HepG2 (cell line): ENCODE results near the gene SGF29.

Experiments
- CHD4 ChIP-seq: fragments of 200-600 bp; sonication (generic); IDR thresholded peaks from 2 replicates; pipeline ENCODE4 v1.7.0; 2017; ENCODE audit warnings: mild to moderate bottlenecking, low read length, borderline replicate concordance
- CTCF ChIP-seq: sonication (generic); formaldehyde crosslinking; IDR thresholded peaks from 2 replicates; pipeline ENCODE4 v1.5.0; 2020; ENCODE audit warnings: mild to moderate bottlenecking, missing genetic modification reagents, moderate library complexity
- GABPB1 ChIP-seq: IDR thresholded peaks from 2 replicates; pipeline ENCODE4 v1.6.1; 2016; ENCODE audit warnings: mild to moderate bottlenecking, missing genetic modification reagents, moderate library complexity, missing compliant biosample characterization
- JUN ChIP-seq: sonication (generic); formaldehyde crosslinking; IDR thresholded peaks from 2 replicates; pipeline ENCODE4 v1.4.0; 2020; ENCODE audit warnings: mild to moderate bottlenecking, missing genetic modification reagents
- SRY ChIP-seq: sonication (generic); formaldehyde crosslinking; IDR thresholded peaks from 2 replicates; pipeline ENCODE4 v1.8.0; 2022; ENCODE audit warnings: mild to moderate bottlenecking, missing genetic modification reagents
- USF2 ChIP-seq, 2 experiments: sonication (generic) in 1 of 2; formaldehyde crosslinking in 1 of 2; IDR thresholded peaks; 2 replicates each; pipeline versions ENCODE4 v1.5.1 to v1.6.1; 2011 to 2020; ENCODE audit warnings: borderline replicate concordance in 1 of 2, low read depth in 1 of 2, low read length in 1 of 2, mild to moderate bottlenecking in 1 of 2, missing genetic modification reagents in 1 of 2, moderate library complexity in 1 of 2
- ZNF232 ChIP-seq: sonication (generic); formaldehyde crosslinking; IDR thresholded peaks from 2 replicates; pipeline ENCODE4 v1.4.0; 2020; ENCODE audit warnings: missing genetic modification reagents, borderline replicate concordance
- ZNF3 ChIP-seq: IDR thresholded peaks from 2 replicates; pipeline ENCODE4 v1.7.0; 2017; ENCODE audit warnings: inconsistent platforms
- TF ChIP-seq, protein P1 (sequence below): sonication (generic); formaldehyde crosslinking; IDR thresholded peaks from 2 replicates; pipeline ENCODE4 v1.4.0; 2020; ENCODE audit warnings: mild to moderate bottlenecking, missing genetic modification reagents

- TF ChIP-seq, protein P1, sequence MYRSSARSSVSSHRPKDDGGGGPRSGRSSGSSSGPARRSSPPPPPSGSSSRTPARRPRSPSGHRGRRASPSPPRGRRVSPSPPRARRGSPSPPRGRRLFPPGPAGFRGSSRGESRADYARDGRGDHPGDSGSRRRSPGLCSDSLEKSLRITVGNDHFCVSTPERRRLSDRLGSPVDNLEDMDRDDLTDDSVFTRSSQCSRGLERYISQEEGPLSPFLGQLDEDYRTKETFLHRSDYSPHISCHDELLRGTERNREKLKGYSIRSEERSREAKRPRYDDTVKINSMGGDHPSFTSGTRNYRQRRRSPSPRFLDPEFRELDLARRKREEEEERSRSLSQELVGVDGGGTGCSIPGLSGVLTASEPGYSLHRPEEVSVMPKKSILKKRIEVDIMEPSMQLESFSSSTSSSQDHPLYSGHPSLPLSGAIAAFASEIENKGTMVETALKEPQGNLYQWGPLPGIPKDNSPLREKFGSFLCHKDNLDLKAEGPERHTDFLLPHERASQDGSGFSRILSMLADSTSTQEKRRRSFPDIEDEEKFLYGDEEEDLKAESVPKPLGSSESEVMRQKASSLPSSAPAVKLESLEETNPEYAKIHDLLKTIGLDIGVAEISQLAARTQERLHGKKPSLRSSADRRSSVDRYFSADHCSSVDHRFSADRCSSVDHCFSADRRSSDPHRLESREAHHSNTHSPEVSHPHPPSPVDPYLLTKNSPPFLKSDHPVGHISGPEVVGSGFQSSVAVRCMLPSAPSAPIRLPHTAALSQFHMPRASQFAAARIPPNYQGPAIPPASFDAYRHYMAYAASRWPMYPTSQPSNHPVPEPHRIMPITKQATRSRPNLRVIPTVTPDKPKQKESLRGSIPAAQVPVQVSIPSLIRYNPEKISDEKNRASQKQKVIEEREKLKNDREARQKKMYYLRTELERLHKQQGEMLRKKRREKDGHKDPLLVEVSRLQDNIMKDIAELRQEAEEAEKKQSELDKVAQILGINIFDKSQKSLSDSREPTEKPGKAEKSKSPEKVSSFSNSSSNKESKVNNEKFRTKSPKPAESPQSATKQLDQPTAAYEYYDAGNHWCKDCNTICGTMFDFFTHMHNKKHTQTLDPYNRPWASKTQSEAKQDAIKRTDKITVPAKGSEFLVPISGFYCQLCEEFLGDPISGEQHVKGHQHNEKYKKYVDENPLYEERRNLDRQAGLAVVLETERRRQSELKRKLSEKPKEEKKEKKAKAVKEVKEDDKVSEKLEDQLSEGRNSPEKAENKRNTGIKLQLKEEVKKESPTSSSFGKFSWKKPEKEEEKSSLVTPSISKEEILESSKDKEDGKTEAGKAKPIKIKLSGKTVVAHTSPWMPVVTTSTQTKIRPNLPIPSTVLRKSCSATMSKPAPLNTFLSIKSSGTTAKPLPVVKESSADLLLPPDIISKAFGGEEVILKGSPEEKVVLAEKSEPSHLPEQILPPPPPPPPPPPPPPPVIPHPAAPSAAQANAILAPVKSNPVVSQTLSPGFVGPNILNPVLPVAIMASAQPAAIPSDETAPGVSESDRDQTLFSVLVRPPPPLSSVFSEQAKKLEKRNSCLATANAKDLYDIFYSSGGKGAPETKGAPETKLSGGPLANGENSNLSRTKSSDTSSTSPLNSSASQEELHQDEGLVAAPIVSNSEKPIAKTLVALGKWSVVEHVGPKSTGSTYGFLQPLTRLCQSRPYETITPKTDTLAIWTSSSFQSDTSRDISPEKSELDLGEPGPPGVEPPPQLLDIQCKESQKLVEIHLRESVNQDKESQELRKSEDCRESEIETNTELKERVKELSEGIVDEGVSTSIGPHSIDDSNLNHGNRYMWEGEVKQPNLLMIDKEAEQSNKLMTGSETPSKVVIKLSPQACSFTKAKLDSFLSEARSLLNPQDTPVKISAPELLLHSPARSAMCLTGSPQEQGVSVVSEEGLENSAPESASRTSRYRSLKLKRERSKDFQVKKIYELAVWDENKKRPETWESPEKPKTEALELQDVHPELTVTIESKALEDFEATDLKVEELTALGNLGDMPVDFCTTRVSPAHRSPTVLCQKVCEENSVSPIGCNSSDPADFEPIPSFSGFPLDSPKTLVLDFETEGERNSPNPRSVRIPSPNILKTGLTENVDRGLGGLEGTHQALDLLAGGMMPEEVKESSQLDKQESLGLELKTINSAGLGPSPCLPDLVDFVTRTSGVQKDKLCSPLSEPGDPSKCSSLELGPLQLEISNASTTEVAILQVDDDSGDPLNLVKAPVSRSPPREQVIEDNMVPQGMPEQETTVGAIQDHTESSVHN (CRISPR knock-in tag): no peak
- TF ChIP-seq CTCF (CRISPR knock-in tag): no peak
- TF ChIP-seq ZNF232: no peak
- no peak for TF ChIP-seq GABPB1 (CRISPR knock-in tag)
- no peak for TF ChIP-seq USF2 (IDR thresholded peaks at IDR 0.05; ENCODE audit: low read depth, low read length)
- TF ChIP-seq USF2 (CRISPR knock-in tag; IDR thresholded peaks at IDR 0.05; ENCODE audit: borderline replicate concordance): no peak
- TF ChIP-seq CHD4: no peak
- no peak for TF ChIP-seq JUN
- TF ChIP-seq SRY: no peak
- no peak for TF ChIP-seq ZNF3 (CRISPR knock-in tag)
These were observed 42.7 kb upstream of the SGF29 start for GRCh38 chr16:28511031-28511430.
